ENCODE data around the gene PTPN2. TPM values are rescaled to one million over a fixed set of nuclear protein-coding genes. Genes with fewer than 3 reads are reported as not detected.

PTPN2 gene
- total and polyA plus RNA-seq, 9 of the 15 experiments (the other 6 are each of a cell fraction or from before 2014, with no cell fraction given) = 36.6 to 66.4 (median 43.8) TPM

GRCh38 chr18:12849548-12849947 lies 34.5 kb downstream of the PTPN2 start (continued):
- TF ChIP-seq ZBTB5 (IDR thresholded peaks at IDR 0.05) = no peak
- no peak for TF ChIP-seq ZC3H8 (IDR thresholded peaks at IDR 0.05)
- TF ChIP-seq RAD21 (CRISPR knock-in tag; conservative IDR thresholded peaks at IDR 0.05 in 1 of 2, IDR thresholded peaks at IDR 0.05 in 1 of 2) = no peak
- TF ChIP-seq CAMTA2 (CRISPR knock-in tag; conservative IDR thresholded peaks at IDR 0.05) = no peak
- TF ChIP-seq PHF20 (IDR thresholded peaks at IDR 0.05; ENCODE audit: partially characterized antibody) = no peak
- no peak for TF ChIP-seq CEBPG (CRISPR knock-in tag; IDR thresholded peaks at IDR 0.05)
- no peak for TF ChIP-seq CEBPG (tag; conservative IDR thresholded peaks at IDR 0.05 in 1 of 2, IDR thresholded peaks at IDR 0.05 in 1 of 2)
- no peak for TF ChIP-seq ZNF551 (CRISPR knock-in tag; IDR thresholded peaks at IDR 0.05)

- in situ Hi-C loops (cut with MboI) (no loop called here), intact Hi-C loops (cut with micrococcal nuclease) (no loop called here)
- Histone ChIP-seq H3K4me3 (no peak overlapping the region), H3K27ac (ENCODE audit: extremely low read depth, low read depth, low read length) (no peak overlapping the region), H3K9me1 (ENCODE audit: control insufficient read depth, insufficient read depth, low read length) (no peaks in the 10 kb centered on the region), H3K36me3 (ENCODE audit: control insufficient read depth, insufficient read depth, low read length) (peaks cover 13% of the 10 kb centered on the region; the same call in 1 of the 3 replicates), H3K4me1 (replicated peaks in 1 of 2; ENCODE audit: control insufficient read depth in 2 of 2, insufficient read depth in 2 of 2, low read length in 2 of 2) (peaks cover 2 to 8% of the 10 kb centered on the region in 2 experiments; a peak in 3 of 5 replicates), H3K9ac (ENCODE audit: insufficient read depth in 1 of 2, low read depth in 2 of 2, low read length in 2 of 2) (no peak overlapping the region), H3K4me2 (ENCODE audit: insufficient read depth, low read length) (no peak overlapping the region), H3K27me3 (ENCODE audit: control insufficient read depth in 2 of 2, insufficient read depth in 2 of 2, low read length in 2 of 2) (no peaks in the 10 kb centered on the region), H4K20me1 (replicated peaks; ENCODE audit: control insufficient read depth, insufficient read depth, low read length) (peaks cover 5% of the 10 kb centered on the region; the same call in 1 of the 2 replicates), H2AFZ (ENCODE audit: low read depth, low read length) (no peak overlapping the region), H3K79me2 (ENCODE audit: control insufficient read depth, insufficient read depth, low read length) (0 out of 3 replicates have a peak, but pooled peaks cover 3% of the 10 kb centered on the region), H3K9me3 (replicated peaks; ENCODE audit: control insufficient read depth, insufficient read depth, low read depth, low read length) (no peaks in the 10 kb centered on the region)
- FAIRE-seq = no peak
- WGBS (ENCODE audit: insufficient coverage, low coverage, missing lambda C conversion rate) = 50% methylated on average over 1 of the region's 1 CpG
- DNase-seq (ENCODE audit: extremely low read depth in 1 of 4, low spot score in 3 of 4) = no peak
- no TSS peak for BruUV-seq (replicated peaks)
- POLR2A ChIA-PET = interaction anchor here (1.2 kb wide), 1 partner anchor 16 kb away, joined by 3 read pairs; no protein-coding TSS in a partner anchor
- CTCF ChIA-PET (ENCODE audit: low intra/inter-chr PET ratio) = no interaction called here
- ATAC-seq = no peak
- TF ChIP-seq SNIP1 (IDR thresholded peaks at IDR 0.05; ENCODE audit: low read depth) (no peak), MTF1 (CRISPR knock-in tag; IDR thresholded peaks at IDR 0.05; ENCODE audit: borderline replicate concordance) (no peak), SNAPC5 (CRISPR knock-in tag; IDR thresholded peaks at IDR 0.05) (no peak), RBFOX2 (IDR thresholded peaks at IDR 0.05; ENCODE audit: low read depth, low read length) (no peak), TCF7 (IDR thresholded peaks at IDR 0.05; ENCODE audit: borderline replicate concordance) (no peak), ETS2 (tag; IDR thresholded peaks at IDR 0.05; ENCODE audit: borderline replicate concordance, poor library complexity, severe bottlenecking) (no peak)
Measured at GRCh38 chr18:12848405-12848804, 35.6 kb downstream of the PTPN2 start.

All from K562 (cell line).